Activated CD4-positive, alpha-beta T cell treated with anti-CD3 and anti-CD28 coated beads for 36 hours (primary cell): ENCODE measurements around the gene PPP1R14B. TPM values are rescaled to one million over a fixed set of nuclear protein-coding genes. Genes with fewer than 3 reads are reported as not detected.
A peak's percentile ranks its signal among the peaks of the same experiment; 100 is the strongest.

Source experiments
- ATAC-seq: fragments of 200-7000 bp; cut with Tn5 transposase; one replicate; pipeline ENCODE4 v1.10.0; 2021; ENCODE audit warnings: mild to moderate bottlenecking, moderate library complexity
- CTCF ChIA-PET: fragments of 350-600 bp; sonication (Branson Sonifier 250); formaldehyde crosslinking; loops from one replicate; lab custom pipeline; 2021; ENCODE audit warnings: antibody characterized with exemption; lab: Charles Lee
- POLR2A ChIA-PET: fragments of 350-600 bp; sonication (Branson Sonifier 250); formaldehyde crosslinking; loops from one replicate; lab custom pipeline; 2021; ENCODE audit warnings: antibody characterized with exemption, inconsistent platforms; lab: Charles Lee
- DNase-seq: peaks from one replicate; pipeline ENCODE4 v3.0.0-alpha.2; 2020
- H3K27ac Mint-ChIP-seq: one replicate; pipeline ENCODE4 v1.8.0; 2021; ENCODE audit warnings: mixed read lengths
- H3K27me3 Mint-ChIP-seq: one replicate; pipeline ENCODE4 v1.8.0; 2021; ENCODE audit warnings: mixed read lengths
- H3K36me3 Mint-ChIP-seq: one replicate; pipeline ENCODE4 v1.8.0; 2021; ENCODE audit warnings: low read depth, mixed read lengths
- H3K4me1 Mint-ChIP-seq: one replicate; pipeline ENCODE4 v1.8.0; 2021; ENCODE audit warnings: mixed read lengths
- H3K4me3 Mint-ChIP-seq: one replicate; pipeline ENCODE4 v1.8.0; 2021; ENCODE audit warnings: mild to moderate bottlenecking, moderate library complexity, mixed read lengths
- H3K9me3 Mint-ChIP-seq: one replicate; pipeline ENCODE4 v1.8.0; 2021; ENCODE audit warnings: low read depth, mixed read lengths
- intact Hi-C, 2 experiments: fragments of 100-400 bp; cut with DNase I in 1 of 2; cut with micrococcal nuclease in 1 of 2; formaldehyde crosslinking; loops; one replicate each; pipeline versions ENCODE4 v1.14.2 to v1.15.1; 2022 to 2024; cut with DNase I, micrococcal nuclease
- total RNA-seq, 2 experiments: library from RNA; stranded (reverse); gene quantifications; one replicate each; pipeline ENCODE4 v1.2.3, GENCODE V29; 2021

The PPP1R14B gene
- total RNA-seq, 2 experiments from 2014 or later = 261 to 267 TPM

GRCh38 chr11:64266339-64266738, 19.6 kb upstream of the PPP1R14B start:
- no peak for ATAC-seq
- POLR2A ChIA-PET = no interaction called here
- no peaks in the 10 kb centered on the region for H3K27me3 Mint-ChIP-seq
- DNase-seq = no peak
- CTCF ChIA-PET = interaction anchor here (6.6 kb wide), 1 partner anchor 36 kb away, joined by 55 read pairs; the partner anchor contains the start of gene ESRRA
- intact Hi-C loops = no loop called here
- H3K27ac Mint-ChIP-seq = no peak overlapping the region
- H3K9me3 Mint-ChIP-seq = no peaks in the 10 kb centered on the region
- H3K4me1 Mint-ChIP-seq = peaks cover 12% of the 10 kb centered on the region
- peaks cover 11% of the 10 kb centered on the region for H3K36me3 Mint-ChIP-seq
- H3K4me3 Mint-ChIP-seq = no peak overlapping the region

- no peaks in the 10 kb centered on the region for H3K27me3 Mint-ChIP-seq
- intact Hi-C loops = no loop called here
- H3K4me3 Mint-ChIP-seq = no peak overlapping the region
- ATAC-seq = no peak
- peaks cover 12% of the 10 kb centered on the region for H3K4me1 Mint-ChIP-seq
- H3K27ac Mint-ChIP-seq = no peak overlapping the region
- peaks cover 11% of the 10 kb centered on the region for H3K36me3 Mint-ChIP-seq
- H3K9me3 Mint-ChIP-seq = no peaks in the 10 kb centered on the region
- ChIA-PET POLR2A (no interaction called here), CTCF (interaction anchor here (0.5 to 1.3 kb wide), 3 partner anchors 16 to 39 kb away, joined by 4 to 5 read pairs (median 4); no protein-coding TSS in a partner anchor)
- no peak for DNase-seq
Observed at GRCh38 chr11:64265176-64266160, 18.7 kb upstream of the PPP1R14B start.

GRCh38 chr11:64264371-64264852, 17.7 kb upstream of the PPP1R14B start:
- ATAC-seq (no peak), DNase-seq (no peak)
- Mint-ChIP-seq H3K27ac (no peak overlapping the region), H3K36me3 (peaks cover 10% of the 10 kb centered on the region), H3K4me1 (peaks cover 22% of the 10 kb centered on the region), H3K9me3 (no peaks in the 10 kb centered on the region), H3K4me3 (no peak overlapping the region), H3K27me3 (no peaks in the 10 kb centered on the region)
- ChIA-PET CTCF (interaction anchor here (1.3 kb wide), 2 partner anchors 36 to 40 kb away, joined by 4 to 5 read pairs; no protein-coding TSS in a partner anchor), POLR2A (no interaction called here)
- intact Hi-C loops = no loop called here

GRCh38 chr11:64263947-64264317, 17.2 kb upstream of the PPP1R14B start:
- intact Hi-C loops = no loop called here
- no peak overlapping the region for H3K27ac Mint-ChIP-seq
- ChIA-PET POLR2A (no interaction called here), CTCF (interaction anchor here (1.0 to 1.3 kb wide), 2 partner anchors 11 to 37 kb away, joined by 3 to 5 read pairs; no protein-coding TSS in a partner anchor)
- ATAC-seq (no peak), DNase-seq (no peak)
- H3K4me3 Mint-ChIP-seq = no peak overlapping the region
- H3K36me3 Mint-ChIP-seq = peaks cover 10% of the 10 kb centered on the region
- H3K27me3 Mint-ChIP-seq = no peaks in the 10 kb centered on the region
- peaks cover 22% of the 10 kb centered on the region for H3K4me1 Mint-ChIP-seq
- no peaks in the 10 kb centered on the region for H3K9me3 Mint-ChIP-seq

GRCh38 chr11:64263021-64263946, 16.5 kb upstream of the PPP1R14B start:
- ChIA-PET CTCF (interaction anchor here (0.9 to 1.0 kb wide), 2 partner anchors 11 to 37 kb away, joined by 3 read pairs; no protein-coding TSS in a partner anchor), POLR2A (no interaction called here)
- H3K27me3 Mint-ChIP-seq = no peaks in the 10 kb centered on the region
- ATAC-seq (no peak), DNase-seq (no peak)
- peaks cover 7% of the 10 kb centered on the region for H3K36me3 Mint-ChIP-seq
- H3K4me3 Mint-ChIP-seq = no peak overlapping the region
- no peaks in the 10 kb centered on the region for H3K9me3 Mint-ChIP-seq
- H3K27ac Mint-ChIP-seq = no peak overlapping the region
- peaks cover 16% of the 10 kb centered on the region for H3K4me1 Mint-ChIP-seq
- intact Hi-C loops = no loop called here

GRCh38 chr11:64262271-64263002, 15.7 kb upstream of the PPP1R14B start:
- H3K4me1 Mint-ChIP-seq = peaks cover 11% of the 10 kb centered on the region
- no peak overlapping the region for H3K27ac Mint-ChIP-seq
- DNase-seq = no peak
- intact Hi-C loops = no loop called here
- H3K4me3 Mint-ChIP-seq = no peak overlapping the region
- POLR2A ChIA-PET = no interaction called here
- no peak for ATAC-seq
- peaks cover 7% of the 10 kb centered on the region for H3K36me3 Mint-ChIP-seq
- no peaks in the 10 kb centered on the region for H3K27me3 Mint-ChIP-seq
- no peaks in the 10 kb centered on the region for H3K9me3 Mint-ChIP-seq
- CTCF ChIA-PET = interaction anchor here (0.6 to 1.0 kb wide), 3 partner anchors 10 to 38 kb away, joined by 3 read pairs; no protein-coding TSS in a partner anchor

- ChIA-PET POLR2A (interaction anchor here (0.6 to 1.0 kb wide), 2 partner anchors 30 to 39 kb away, joined by 3 to 5 read pairs; no protein-coding TSS in a partner anchor), CTCF (interaction anchor here (0.6 to 1.6 kb wide), 2 partner anchors 10 to 12 kb away, joined by 3 read pairs; no protein-coding TSS in a partner anchor)
- intact Hi-C loops = no loop called here
- peaks cover 11% of the 10 kb centered on the region for H3K4me1 Mint-ChIP-seq
- DNase-seq = no peak
- ATAC-seq = no peak
- H3K9me3 Mint-ChIP-seq = no peaks in the 10 kb centered on the region
- H3K27ac Mint-ChIP-seq = no peak overlapping the region
- H3K4me3 Mint-ChIP-seq = no peak overlapping the region
- H3K27me3 Mint-ChIP-seq = no peaks in the 10 kb centered on the region
- peaks cover 7% of the 10 kb centered on the region for H3K36me3 Mint-ChIP-seq
Observed at GRCh38 chr11:64261556-64262080, 14.9 kb upstream of the PPP1R14B start.

- ChIA-PET POLR2A (no interaction called here), CTCF (interaction anchor here (1.6 kb wide), 1 partner anchor 10 kb away, joined by 3 read pairs; no protein-coding TSS in a partner anchor)
- peaks cover 11% of the 10 kb centered on the region for H3K4me1 Mint-ChIP-seq
- no peak overlapping the region for H3K4me3 Mint-ChIP-seq
- ATAC-seq (peak; percentile 43), DNase-seq (no peak)
- peaks cover 7% of the 10 kb centered on the region for H3K36me3 Mint-ChIP-seq
- intact Hi-C loops = no loop called here
- no peaks in the 10 kb centered on the region for H3K9me3 Mint-ChIP-seq
- no peaks in the 10 kb centered on the region for H3K27me3 Mint-ChIP-seq
- H3K27ac Mint-ChIP-seq = no peak overlapping the region
Observed at GRCh38 chr11:64260147-64260708, 13.5 kb upstream of the PPP1R14B start.

GRCh38 chr11:64259533-64260067, 12.9 kb upstream of the PPP1R14B start:
- no peak for DNase-seq
- ChIA-PET CTCF (no interaction called here), POLR2A (no interaction called here)
- no peaks in the 10 kb centered on the region for H3K9me3 Mint-ChIP-seq
- H3K4me1 Mint-ChIP-seq = peaks cover 11% of the 10 kb centered on the region
- intact Hi-C loops = no loop called here
- H3K4me3 Mint-ChIP-seq = no peak overlapping the region
- H3K27ac Mint-ChIP-seq = peak overlapping the region; percentile 40
- peak; percentile 50 for ATAC-seq
- peaks cover 7% of the 10 kb centered on the region for H3K36me3 Mint-ChIP-seq
- no peaks in the 10 kb centered on the region for H3K27me3 Mint-ChIP-seq
